HPDE6-E6E7 (cell line): ENCODE measurements around the gene PICK1.

Source experiments
- DNase-seq: peaks from one replicate; pipeline ENCODE4 v3.0.0; 2011; ENCODE audit warnings: missing footprints; ENCODE audit errors: extremely low spot score

Gene PICK1

GRCh38 chr22:38049812-38050619 lies 7.2 kb upstream of the PICK1 start:
- DNase-seq, result no peak

GRCh38 chr22:38050720-38051119 lies 6.5 kb upstream of the PICK1 start:
- DNase-seq, result no peak

- DNase-seq, result no peak
These were observed 5.9 kb upstream of the PICK1 start for GRCh38 chr22:38051261-38051660.

- DNase-seq, result peak; percentile 67
These were observed 5.0 kb upstream of the PICK1 start for GRCh38 chr22:38051900-38052862.

- DNase-seq, result no peak
These were observed 5.6 kb downstream of the PICK1 start for GRCh38 chr22:38062791-38063190.

GRCh38 chr22:38065539-38065938 lies 8.3 kb downstream of the PICK1 start:
- no peak for DNase-seq

- DNase-seq, result no peak
These were observed 9.3 kb downstream of the PICK1 start for GRCh38 chr22:38066381-38067027.

- DNase-seq, result no peak
These were observed 9.8 kb downstream of the PICK1 start for GRCh38 chr22:38067028-38067415.

- no peak for DNase-seq
These were observed 10.7 kb downstream of the PICK1 start for GRCh38 chr22:38067761-38068360.

- DNase-seq, result no peak
These were observed 11.6 kb downstream of the PICK1 start for GRCh38 chr22:38068641-38069371.

- no peak for DNase-seq
These were observed 12.4 kb downstream of the PICK1 start for GRCh38 chr22:38069372-38070249.

GRCh38 chr22:38070250-38070921 lies 13.2 kb downstream of the PICK1 start:
- no peak for DNase-seq

- no peak for DNase-seq
These were observed 14.5 kb downstream of the PICK1 start for GRCh38 chr22:38071421-38072321.

GRCh38 chr22:38072322-38073149 lies 15.3 kb downstream of the PICK1 start:
- DNase-seq, result no peak

- no peak for DNase-seq
These were observed 16.2 kb downstream of the PICK1 start for GRCh38 chr22:38073150-38074130.
